Ovary (tissue), 3 donors: Measurements from ENCODE around the gene OXGR1.

Experiments used
- CTCF ChIP-seq, 3 donors: fragments of 450-650 bp in 2 of 3; fragments of 200-600 bp in 1 of 3; IDR thresholded peaks; one replicate each; pipeline versions ENCODE4 v1.5.1 to v1.8.0; 2016 to 2022; ENCODE audit warnings: antibody characterized with exemption in 3 of 3, mild to moderate bottlenecking in 1 of 3
- EP300 ChIP-seq: sonication (generic); formaldehyde crosslinking; IDR thresholded peaks from one replicate; pipeline ENCODE4 v1.6.1; 2017; ENCODE audit warnings: antibody characterized with exemption
- POLR2A ChIP-seq: fragments of 450-650 bp; IDR thresholded peaks from one replicate; pipeline ENCODE4 v1.6.1; 2017; ENCODE audit warnings: antibody characterized with exemption, mild to moderate bottlenecking, moderate library complexity
- donor health status: DM: no; HTN: no; CAD: no.

GRCh38 chr13:96999091-96999490, 4.8 kb upstream of the OXGR1 start:
- TF ChIP-seq CTCF (IDR thresholded peaks at IDR 0.05) (no peak), POLR2A (no peak), EP300 (no peak)
